Stomach (tissue), 9 donors: Measurements from ENCODE around the gene KRTCAP2. TPM values are rescaled to one million over a fixed set of nuclear protein-coding genes. Genes with fewer than 3 reads are reported as not detected.

Experiments used
- DNase-seq, 2 donors: peaks; one replicate each; pipeline versions ENCODE4 v3.0.0 to v3.0.0-alpha.2; 2013 to 2019
- H3K27ac ChIP-seq, 5 donors: fragments of 200-600 bp in 4 of 5; sonication (generic) in 4 of 5; one replicate each; pipeline ENCODE4 v1.5.1; 2013 to 2019; ENCODE audit warnings: mild to moderate bottlenecking in 1 of 5, moderate library complexity in 1 of 5
- H3K27me3 ChIP-seq, 3 donors: fragments of 200-600 bp; sonication (generic); one replicate each; pipeline ENCODE4 v1.5.1; 2017 to 2019; ENCODE audit warnings: mixed run types in 1 of 3
- H3K36me3 ChIP-seq, 4 donors: fragments of 200-600 bp; sonication (generic); 1 replicate in 3 of 4; 2 replicates in 1 of 4; pipeline ENCODE4 v1.5.1; 2016 to 2019
- H3K4me1 ChIP-seq, 4 donors: fragments of 200-600 bp; sonication (generic); one replicate each; pipeline ENCODE4 v1.5.1; 2016 to 2019
- H3K4me3 ChIP-seq, 4 donors: fragments of 200-600 bp; sonication (generic) in 3 of 4; one replicate each; pipeline ENCODE4 v1.5.1; 2016 to 2019; ENCODE audit warnings: mild to moderate bottlenecking in 1 of 4
- H3K9me3 ChIP-seq, 4 donors: fragments of 200-600 bp; sonication (generic); one replicate each; pipeline ENCODE4 v1.5.1; 2016 to 2019
- CTCF ChIP-seq, 7 experiments: fragments of 450-650 bp in 4 of 7; fragments of 200-600 bp in 3 of 7; sonication (generic) in 3 of 7; IDR thresholded peaks; one replicate each; pipeline ENCODE4 v1.5.1; 2016 to 2019; ENCODE audit warnings: antibody characterized with exemption in 7 of 7, control low read depth in 2 of 7, mild to moderate bottlenecking in 1 of 7
- EP300 ChIP-seq: sonication (generic); formaldehyde crosslinking; IDR thresholded peaks from one replicate; pipeline ENCODE4 v1.6.1; 2017; ENCODE audit warnings: antibody characterized with exemption
- POLR2A ChIP-seq, 4 donors: fragments of 450-650 bp; IDR thresholded peaks; one replicate each; pipeline ENCODE4 v1.6.1; 2016; ENCODE audit warnings: antibody characterized with exemption in 4 of 4, control low read depth in 2 of 4, mild to moderate bottlenecking in 1 of 4, moderate library complexity in 1 of 4
- POLR2AphosphoS5 ChIP-seq, 3 donors: sonication (generic); formaldehyde crosslinking; IDR thresholded peaks; one replicate each; pipeline ENCODE4 v1.6.1; 2016; ENCODE audit warnings: antibody characterized with exemption in 3 of 3
- WGBS, 5 donors: extraction: QIAGEN DNeasy Blood & Tissue Kit in 3 of 5; methylation state at CpG; one replicate each; pipeline versions ENCODE4 v1.1.5 to v1.1.7; 2013 to 2018; 5-methylcytosine and 5-hydroxymethylcytosine counted together
- intact Hi-C: fragments of 100-400 bp; cut with DNase I; formaldehyde crosslinking; loops from one replicate; pipeline ENCODE4 v1.15.1; 2023; ENCODE audit warnings: low total_unique reads
- polyA plus RNA-seq, 3 donors: library from polyadenylated mRNA; stranded (reverse); fragments of 200-250 nt; gene quantifications; one replicate each; pipeline ENCODE4 v1.2.3, GENCODE V29; 2013
- total RNA-seq, 5 donors: library from RNA; depleted of rRNA; stranded (reverse); fragments of >200 nt; gene quantifications; one replicate each; pipeline versions ENCODE4 v1.1.0 to v1.2.3, GENCODE V29; 2014 to 2016
- donor health status: healthy with polysubstance abuse.
- donor health status: Bipolar disorder and iron deficiency.
- donor health status: healthy.

Gene KRTCAP2
- total and polyA plus RNA-seq, 8 donors: 60.8 to 399 (median 184) TPM

GRCh38 chr1:155133799-155134281 is 39.3 kb downstream of the KRTCAP2 start:
- DNase-seq: peak in 1 of 2 donors; percentile 20
- Histone ChIP-seq H3K4me3 (peak overlapping the region in 2 of 4 donors; percentile 68 to 71), H3K36me3 (peaks cover 32 to 53% (median 50%) of the 10 kb centered on the region in 4 donors), H3K9me3 (no peaks in the 10 kb centered on the region), H3K27me3 (peaks cover 0 to 9% (median 0%) of the 10 kb centered on the region in 3 donors), H3K27ac (peak overlapping the region; percentile 89 to 100 (median 98)), H3K4me1 (peaks cover 46 to 89% (median 87%) of the 10 kb centered on the region in 4 donors)
- intact Hi-C loops: no loop called here
- TF ChIP-seq POLR2AphosphoS5 (IDR thresholded peaks at IDR 0.05): no peak
- no peak for TF ChIP-seq EP300
- no peak for TF ChIP-seq CTCF (IDR thresholded peaks at IDR 0.05)
- no peak for TF ChIP-seq POLR2A (IDR thresholded peaks at IDR 0.05)
- 36 to 66% (median 45%) methylated on average over 7 of the region's 7 CpGs for WGBS, 5 donors

- intact Hi-C loops: no loop called here
- Histone ChIP-seq H3K4me1 (peaks cover 50 to 90% (median 87%) of the 10 kb centered on the region in 4 donors), H3K27me3 (peaks cover 0 to 26% (median 5%) of the 10 kb centered on the region in 3 donors), H3K27ac (peak overlapping the region; percentile 10 to 100 (median 98)), H3K9me3 (no peaks in the 10 kb centered on the region), H3K36me3 (peaks cover 32 to 41% (median 38%) of the 10 kb centered on the region in 4 donors), H3K4me3 (peak overlapping the region in 1 of 4 donors; percentile 74)
- DNase-seq: no peak
- no peak for TF ChIP-seq POLR2AphosphoS5 (IDR thresholded peaks at IDR 0.05)
- TF ChIP-seq POLR2A (IDR thresholded peaks at IDR 0.05): no peak
- TF ChIP-seq EP300: no peak
- TF ChIP-seq CTCF (IDR thresholded peaks at IDR 0.05): no peak
- 42 to 60% (median 54%) methylated on average over 2 of the region's 2 CpGs for WGBS, 5 donors
Measured at GRCh38 chr1:155131856-155132255, 41.2 kb downstream of the KRTCAP2 start.

GRCh38 chr1:155131285-155131684 is 41.8 kb downstream of the KRTCAP2 start:
- DNase-seq: peak in 1 of 2 donors; percentile 78
- H3K27me3 ChIP-seq: peaks cover 0 to 31% (median 6%) of the 10 kb centered on the region in 3 donors
- no peak for TF ChIP-seq CTCF (IDR thresholded peaks at IDR 0.05)
- peak in 2 of 3 donors; percentile 46 to 59 for TF ChIP-seq POLR2AphosphoS5 (IDR thresholded peaks at IDR 0.05)
- no peak for TF ChIP-seq POLR2A (IDR thresholded peaks at IDR 0.05)
- TF ChIP-seq EP300: peak; percentile 56
- H3K27ac ChIP-seq: peak overlapping the region; percentile 40 to 100 (median 98)
- WGBS, 5 donors: 37 to 62% (median 48%) methylated on average over 8 of the region's 8 CpGs
- peaks cover 53 to 91% (median 89%) of the 10 kb centered on the region in 4 donors for H3K4me1 ChIP-seq
- H3K4me3 ChIP-seq: peak overlapping the region in 3 of 4 donors; percentile 15 to 74 (median 73)
- no peaks in the 10 kb centered on the region for H3K9me3 ChIP-seq
- H3K36me3 ChIP-seq: peaks cover 32 to 41% (median 38%) of the 10 kb centered on the region in 4 donors
- intact Hi-C loops: no loop called here

GRCh38 chr1:155130272-155131006 is 42.7 kb downstream of the KRTCAP2 start:
- intact Hi-C loops: no loop called here
- peak in 1 of 2 donors; percentile 67 for DNase-seq
- Histone ChIP-seq H3K9me3 (no peaks in the 10 kb centered on the region), H3K27ac (peak overlapping the region; percentile 93 to 100 (median 98)), H3K4me1 (peaks cover 60 to 98% (median 95%) of the 10 kb centered on the region in 4 donors), H3K27me3 (peaks cover 0 to 37% (median 9%) of the 10 kb centered on the region in 3 donors), H3K4me3 (peak overlapping the region; percentile 73 to 78 (median 74)), H3K36me3 (peaks cover 32 to 41% (median 38%) of the 10 kb centered on the region in 4 donors)
- TF ChIP-seq CTCF (IDR thresholded peaks at IDR 0.05): no peak
- TF ChIP-seq POLR2A (IDR thresholded peaks at IDR 0.05): no peak
- no peak for TF ChIP-seq EP300
- no peak for TF ChIP-seq POLR2AphosphoS5 (IDR thresholded peaks at IDR 0.05)
- WGBS, 5 donors: 12 to 21% (median 19%) methylated on average over 5 to 6 of the region's 6 CpGs
